Upper lobe of left lung (tissue), 6 donors: Measurements from ENCODE around the gene KCNJ10. TPM values are rescaled to one million over a fixed set of nuclear protein-coding genes. Genes with fewer than 3 reads are reported as not detected.

ENCODE experiments used
- ATAC-seq, 2 donors: fragments of 200-7000 bp; cut with Tn5 transposase; one replicate each; pipeline ENCODE4 v1.9.1; 2022; ENCODE audit warnings: mild to moderate bottlenecking in 2 of 2, moderate library complexity in 2 of 2; ENCODE audit not compliant: low FRiP score in 2 of 2
- DNase-seq, 2 donors: peaks; one replicate each; pipeline ENCODE4 v3.0.0-alpha.2; 2019 to 2020
- H3K27ac ChIP-seq, 4 donors: fragments of 200-600 bp; sonication (generic); one replicate each; pipeline ENCODE4 v1.5.1; 2016 to 2019
- H3K27me3 ChIP-seq, 4 donors: fragments of 200-600 bp; sonication (generic); one replicate each; pipeline ENCODE4 v1.5.1; 2017 to 2019
- H3K36me3 ChIP-seq, 4 donors: fragments of 200-600 bp; sonication (generic); one replicate each; pipeline ENCODE4 v1.5.1; 2016 to 2019
- H3K4me1 ChIP-seq, 4 donors: fragments of 200-600 bp; sonication (generic); one replicate each; pipeline ENCODE4 v1.5.1; 2018 to 2019
- H3K4me3 ChIP-seq, 4 donors: fragments of 200-600 bp; sonication (generic); one replicate each; pipeline ENCODE4 v1.5.1; 2017 to 2019; ENCODE audit warnings: mild to moderate bottlenecking in 2 of 4, moderate library complexity in 1 of 4
- H3K9me3 ChIP-seq, 4 donors: fragments of 200-600 bp; sonication (generic); one replicate each; pipeline ENCODE4 v1.5.1; 2018 to 2019
- CTCF ChIP-seq, 6 experiments: fragments of 450-650 bp in 4 of 6; fragments of 200-600 bp in 2 of 6; sonication (generic) in 2 of 6; IDR thresholded peaks; one replicate each; pipeline ENCODE4 v1.5.1; 2016 to 2019; ENCODE audit warnings: antibody characterized with exemption in 6 of 6
- EP300 ChIP-seq, 4 donors: sonication (generic); formaldehyde crosslinking; IDR thresholded peaks; one replicate each; pipeline ENCODE4 v1.5.1; 2017; ENCODE audit warnings: antibody characterized with exemption in 4 of 4, control low read depth in 2 of 4
- POLR2A ChIP-seq, 4 donors: fragments of 450-650 bp; IDR thresholded peaks; one replicate each; pipeline ENCODE4 v1.5.1; 2016 to 2017; ENCODE audit warnings: antibody characterized with exemption in 4 of 4, mild to moderate bottlenecking in 2 of 4
- POLR2AphosphoS5 ChIP-seq, 2 donors: sonication (generic); formaldehyde crosslinking; IDR thresholded peaks; one replicate each; pipeline ENCODE4 v1.5.1; 2017; ENCODE audit warnings: antibody characterized with exemption in 2 of 2
- WGBS, 2 donors: methylation state at CpG; one replicate each; pipeline ENCODE4 v1.1.5; 2017 to 2018; 5-methylcytosine and 5-hydroxymethylcytosine counted together
- total RNA-seq, 6 donors: library from RNA; depleted of rRNA in 4 of 6; stranded (reverse); fragments of >200 nt in 4 of 6; gene quantifications; one replicate each; pipeline versions ENCODE4 v1.1.0 to v1.2.1, GENCODE V29; 2016 to 2021
- donor health status: DM: no; HTN: no; CAD: no; lungs with moderate emphysema.
- donor health status: DM: no; HTN: yes; CAD: no; lungs with severe emphysema.

Gene KCNJ10
- total RNA-seq, 6 donors from 2014 or later: 0.11 TPM; not detected in 5

GRCh38 chr1:159991513-159991912, 78.4 kb downstream of the KCNJ10 start:
- 29% methylated on average over 4 of the region's 4 CpGs for WGBS, 2 donors
- TF ChIP-seq EP300 (IDR thresholded peaks at IDR 0.05) (no peak), POLR2AphosphoS5 (IDR thresholded peaks at IDR 0.05) (no peak)
- H3K27me3 ChIP-seq: no peaks in the 10 kb centered on the region
- no peaks in the 10 kb centered on the region for H3K36me3 ChIP-seq
- peaks cover 0 to 11% (median 5%) of the 10 kb centered on the region in 4 donors for H3K4me1 ChIP-seq
- peak overlapping the region; percentile 1 to 61 (median 40) for H3K27ac ChIP-seq
- DNase-seq (peak in 1 of 2 donors; percentile 75), ATAC-seq (peak; percentile 55 to 61)
- no peaks in the 10 kb centered on the region for H3K9me3 ChIP-seq
- H3K4me3 ChIP-seq: peak overlapping the region in 1 of 4 donors; percentile 13

- Histone ChIP-seq H3K4me3 (no peak overlapping the region), H3K27me3 (no peaks in the 10 kb centered on the region), H3K36me3 (no peaks in the 10 kb centered on the region), H3K9me3 (no peaks in the 10 kb centered on the region), H3K4me1 (peaks cover 0 to 11% (median 5%) of the 10 kb centered on the region in 4 donors), H3K27ac (no peak overlapping the region)
- WGBS, 2 donors: 87 to 95% methylated on average over 5 of the region's 5 CpGs
- ATAC-seq: no peak
- no peak for DNase-seq
- no peak for TF ChIP-seq POLR2AphosphoS5 (IDR thresholded peaks at IDR 0.05)
- no peak for TF ChIP-seq POLR2A (IDR thresholded peaks at IDR 0.05)
- TF ChIP-seq CTCF (IDR thresholded peaks at IDR 0.05): no peak
- TF ChIP-seq EP300 (IDR thresholded peaks at IDR 0.05): no peak
Measured at GRCh38 chr1:159990005-159990404, 80.0 kb downstream of the KCNJ10 start.

GRCh38 chr1:159989581-159989980, 80.4 kb downstream of the KCNJ10 start:
- no peak for ATAC-seq
- peaks cover 0 to 11% (median 5%) of the 10 kb centered on the region in 4 donors for H3K4me1 ChIP-seq
- no peaks in the 10 kb centered on the region for H3K27me3 ChIP-seq
- no peaks in the 10 kb centered on the region for H3K36me3 ChIP-seq
- no peak overlapping the region for H3K27ac ChIP-seq
- no peak for DNase-seq
- 77 to 93% methylated on average over 3 of the region's 3 CpGs for WGBS, 2 donors
- no peak for TF ChIP-seq POLR2A (IDR thresholded peaks at IDR 0.05)
- no peak for TF ChIP-seq POLR2AphosphoS5 (IDR thresholded peaks at IDR 0.05)
- no peak for TF ChIP-seq EP300 (IDR thresholded peaks at IDR 0.05)
- no peak for TF ChIP-seq CTCF (IDR thresholded peaks at IDR 0.05)
- no peak overlapping the region for H3K4me3 ChIP-seq
- no peaks in the 10 kb centered on the region for H3K9me3 ChIP-seq

GRCh38 chr1:159988006-159988405, 82.0 kb downstream of the KCNJ10 start:
- WGBS, 2 donors: 67 to 82% methylated on average over 1 of the region's 1 CpG
- H3K36me3 ChIP-seq: no peaks in the 10 kb centered on the region

GRCh38 chr1:159987186-159987585, 82.8 kb downstream of the KCNJ10 start:
- 79 to 86% methylated on average over 4 of the region's 4 CpGs for WGBS, 2 donors
- Histone ChIP-seq H3K4me1 (peaks cover 0 to 10% (median 5%) of the 10 kb centered on the region in 4 donors), H3K36me3 (no peaks in the 10 kb centered on the region), H3K27me3 (no peaks in the 10 kb centered on the region), H3K27ac (no peak overlapping the region), H3K9me3 (no peaks in the 10 kb centered on the region), H3K4me3 (no peak overlapping the region)
- TF ChIP-seq CTCF (IDR thresholded peaks at IDR 0.05) (no peak), POLR2AphosphoS5 (IDR thresholded peaks at IDR 0.05) (no peak), EP300 (IDR thresholded peaks at IDR 0.05) (no peak), POLR2A (IDR thresholded peaks at IDR 0.05) (no peak)
- ATAC-seq (peak in 1 of 2 donors; percentile 28), DNase-seq (no peak)

More at GRCh38 chr1:159988006-159988405, 82.0 kb downstream of the KCNJ10 start:
- ATAC-seq: no peak
- DNase-seq: no peak
- Histone ChIP-seq H3K4me3 (no peak overlapping the region), H3K27ac (no peak overlapping the region), H3K27me3 (no peaks in the 10 kb centered on the region), H3K9me3 (no peaks in the 10 kb centered on the region), H3K4me1 (peaks cover 0 to 11% (median 5%) of the 10 kb centered on the region in 4 donors)
- TF ChIP-seq CTCF (IDR thresholded peaks at IDR 0.05): no peak
- TF ChIP-seq EP300 (IDR thresholded peaks at IDR 0.05): no peak
- TF ChIP-seq POLR2AphosphoS5 (IDR thresholded peaks at IDR 0.05): no peak
- no peak for TF ChIP-seq POLR2A (IDR thresholded peaks at IDR 0.05)
